ENCODE measurements around the gene TMEM25.

TMEM25 gene

GRCh38 chr11:118581057-118581456 lies 50.1 kb downstream of the TMEM25 start:
- H3K9me3 ChIP-seq (ENCODE audit: control insufficient read depth, insufficient read depth, low read depth, low read length) = no peaks in the 10 kb centered on the region
- no peak for TF ChIP-seq ZBTB20 (tag by site-specific recombination; IDR thresholded peaks at IDR 0.05)
- no peak for TF ChIP-seq SP2 (tag by site-specific recombination; IDR thresholded peaks at IDR 0.05)
- no peak for TF ChIP-seq ZNF48 (tag by site-specific recombination; IDR thresholded peaks at IDR 0.05)
- TF ChIP-seq PATZ1 (tag by site-specific recombination; IDR thresholded peaks at IDR 0.05) = no peak
- TF ChIP-seq ZNF560 (tag by site-specific recombination; IDR thresholded peaks at IDR 0.05; ENCODE audit: borderline replicate concordance) = no peak
- TF ChIP-seq ZNF792 (tag by site-specific recombination; IDR thresholded peaks at IDR 0.05) = no peak
- no peak for TF ChIP-seq ZNF660 (tag by site-specific recombination; IDR thresholded peaks at IDR 0.05)
- TF ChIP-seq ZNF596 (tag by site-specific recombination; IDR thresholded peaks at IDR 0.05) = no peak
- TF ChIP-seq EGR2 (tag by site-specific recombination; IDR thresholded peaks at IDR 0.05; ENCODE audit: low read depth) = no peak
- H3K4me3 ChIP-seq (ENCODE audit: low read depth, low read length) = no peak overlapping the region
- peaks cover 22 to 59% of the 10 kb centered on the region in 2 experiments for H3K36me3 ChIP-seq (ENCODE audit: control insufficient read depth in 2 of 2, insufficient read depth in 1 of 2, low read length in 2 of 2)
- H3K4me1 ChIP-seq (ENCODE audit: control insufficient read depth, insufficient read depth, low read length) = no peaks in the 10 kb centered on the region
- POLR2A ChIA-PET = no interaction called here
- no peak overlapping the region for H3K27ac ChIP-seq (ENCODE audit: extremely low read depth, low read depth, low read length)
- CTCF ChIA-PET = interaction anchor here (1.0 to 1.6 kb wide), 2 partner anchors 24 to 350 kb away, joined by 3 to 5 read pairs; no protein-coding TSS in a partner anchor

All from HEK293 (cell line).